CD14-positive monocyte (primary cell): ENCODE measurements around the gene ZNF473. TPM values are rescaled to one million over a fixed set of nuclear protein-coding genes. Genes with fewer than 3 reads are reported as not detected.

Experiments
- DNase-seq, 3 donors: peaks; one replicate each; pipeline ENCODE4 v3.0.0-alpha.2; 2011 to 2022
- H2AFZ ChIP-seq: 2 replicates; pipeline ENCODE4 v1.6.0; 2012; ENCODE audit warnings: mild to moderate bottlenecking, low read depth, low read length, inconsistent platforms; ENCODE audit not compliant: insufficient read depth, poor library complexity, severe bottlenecking
- H3K27ac ChIP-seq, 2 donors: 1 replicate in 1 of 2; 2 replicates in 1 of 2; pipeline ENCODE4 v1.5.1; 2012 to 2013; ENCODE audit warnings: low read length in 2 of 2, control low read depth in 1 of 2, inconsistent platforms in 1 of 2, low read depth in 1 of 2, mild to moderate bottlenecking in 1 of 2
- H3K27me3 ChIP-seq, 2 donors: one replicate each; pipeline versions ENCODE4 v1.6.0 to v1.6.1; 2011 to 2013; ENCODE audit warnings: low read length in 2 of 2; ENCODE audit not compliant: control insufficient read depth in 2 of 2, insufficient read depth in 2 of 2
- H3K36me3 ChIP-seq, 2 donors: replicated peaks in 1 of 2; 1 replicate in 1 of 2; 2 replicates in 1 of 2; pipeline versions ENCODE4 v1.5.1 to v1.6.1; 2012 to 2013; ENCODE audit warnings: low read length in 2 of 2, control low read depth in 1 of 2, inconsistent platforms in 1 of 2, mild to moderate bottlenecking in 1 of 2; ENCODE audit not compliant: insufficient read depth in 2 of 2, control insufficient read depth in 1 of 2
- H3K4me1 ChIP-seq, 2 donors: 1 replicate in 1 of 2; 2 replicates in 1 of 2; pipeline versions ENCODE4 v1.5.1 to v1.6.1; 2012 to 2013; ENCODE audit warnings: low read length in 2 of 2, control low read depth in 1 of 2, inconsistent platforms in 1 of 2, mild to moderate bottlenecking in 1 of 2, moderate library complexity in 1 of 2; ENCODE audit not compliant: insufficient read depth in 2 of 2, control insufficient read depth in 1 of 2
- H3K4me2 ChIP-seq: replicated peaks from 2 replicates; pipeline ENCODE3; 2012; ENCODE audit warnings: low read length, moderate library complexity, mild to moderate bottlenecking; ENCODE audit not compliant: poor library complexity, severe bottlenecking; ENCODE audit errors: extremely low read depth
- H3K4me3 ChIP-seq, 3 experiments: fragments of 200-600 bp in 1 of 3; sonication (generic) in 1 of 3; replicated peaks in 1 of 3; 1 replicate in 2 of 3; 2 replicates in 1 of 3; pipeline ENCODE4 v1.5.1; 2011 to 2013; ENCODE audit warnings: low read length in 3 of 3, mild to moderate bottlenecking in 3 of 3, control low read depth in 2 of 3, low read depth in 2 of 3, inconsistent platforms in 1 of 3, moderate library complexity in 1 of 3
- H3K79me2 ChIP-seq: 2 replicates; pipeline ENCODE4 v1.6.0; 2012; ENCODE audit warnings: mild to moderate bottlenecking, control low read depth, inconsistent platforms, low read length, moderate library complexity; ENCODE audit not compliant: insufficient read depth
- H3K9ac ChIP-seq: 2 replicates; pipeline ENCODE4 v1.6.0; 2017; ENCODE audit warnings: low read length, mild to moderate bottlenecking; ENCODE audit not compliant: insufficient read depth, poor library complexity, severe bottlenecking
- H3K9me3 ChIP-seq, 2 donors: replicated peaks in 1 of 2; 1 replicate in 1 of 2; 2 replicates in 1 of 2; pipeline versions ENCODE4 v1.5.1 to v1.6.1; 2012 to 2013; ENCODE audit warnings: low read length in 2 of 2, control low read depth in 1 of 2; ENCODE audit not compliant: control insufficient read depth in 1 of 2, insufficient read depth in 1 of 2
- H4K20me1 ChIP-seq: 2 replicates; pipeline ENCODE4 v1.6.0; 2012; ENCODE audit warnings: mild to moderate bottlenecking, low read length, control low read depth, moderate library complexity; ENCODE audit not compliant: insufficient read depth
- H3K27ac Mint-ChIP-seq, 7 donors: one replicate each; pipeline ENCODE4 v1.8.0; 2020; ENCODE audit warnings: mild to moderate bottlenecking in 7 of 7, mixed read lengths in 7 of 7, moderate library complexity in 6 of 7, inconsistent platforms in 2 of 7
- H3K27me3 Mint-ChIP-seq, 3 donors: one replicate each; pipeline ENCODE4 v1.8.0; 2021 to 2022; ENCODE audit warnings: low read depth in 3 of 3, mild to moderate bottlenecking in 3 of 3, mixed read lengths in 3 of 3, moderate library complexity in 3 of 3, inconsistent platforms in 1 of 3
- H3K36me3 Mint-ChIP-seq, 2 donors: one replicate each; pipeline ENCODE4 v1.8.0; 2020; ENCODE audit warnings: mixed read lengths in 2 of 2, inconsistent platforms in 1 of 2, mild to moderate bottlenecking in 1 of 2
- H3K4me1 Mint-ChIP-seq: one replicate; pipeline ENCODE4 v1.8.0; 2020; ENCODE audit warnings: mild to moderate bottlenecking, mixed read lengths
- H3K4me3 Mint-ChIP-seq, 2 donors: one replicate each; pipeline ENCODE4 v1.8.0; 2020; ENCODE audit warnings: mild to moderate bottlenecking in 2 of 2, mixed read lengths in 2 of 2, moderate library complexity in 1 of 2
- H3K9me3 Mint-ChIP-seq, 7 donors: one replicate each; pipeline ENCODE4 v1.8.0; 2020 to 2022; ENCODE audit warnings: mixed read lengths in 7 of 7, mild to moderate bottlenecking in 6 of 7, moderate library complexity in 6 of 7, inconsistent platforms in 2 of 7
- CTCF ChIP-seq: fragments of 200-600 bp; IDR thresholded peaks from one replicate; pipeline ENCODE4 v1.8.0; 2022; ENCODE audit warnings: antibody characterized with exemption, mild to moderate bottlenecking
- WGBS: methylation state at CpG from one replicate; pipeline ENCODE4 v1.1.5; 2013; ENCODE audit warnings: missing lambda C conversion rate; ENCODE audit not compliant: insufficient coverage; 5-methylcytosine and 5-hydroxymethylcytosine counted together
- intact Hi-C, 2 donors: fragments of 100-400 bp; cut with micrococcal nuclease; formaldehyde crosslinking; loops; one replicate each; pipeline versions ENCODE4 v1.15.0 to v1.15.1; 2023
- polyA plus RNA-seq, 3 donors: library from polyadenylated mRNA; depleted of rRNA in 1 of 3; unstranded in 2 of 3; stranded (reverse) in 1 of 3; fragments of 300-500 nt in 2 of 3; fragments of >200 nt in 1 of 3; fragmentation: Illumina TruSeq in 2 of 3; gene quantifications; 1 replicate in 2 of 3; 2 replicates in 1 of 3; pipeline ENCODE4 v1.2.3, GENCODE V29; 2012 to 2021

ZNF473 gene
- polyA plus RNA-seq, 3 donors, result 0.73 to 2.3 (median 1.6) TPM

GRCh38 chr19:49985871-49986270, 39.9 kb upstream of the ZNF473 start:
- H3K4me3 ChIP-seq, result no peak overlapping the region
- H3K36me3 Mint-ChIP-seq, result peaks cover 69 to 92% of the 10 kb centered on the region in 2 donors
- H3K9me3 ChIP-seq, result peaks cover 0 to 3% of the 10 kb centered on the region in 2 donors
- H3K27me3 ChIP-seq, result no peaks in the 10 kb centered on the region
- no peak overlapping the region for H3K9ac ChIP-seq
- no peak for TF ChIP-seq CTCF
- H3K4me1 ChIP-seq, result peaks cover 0 to 8% of the 10 kb centered on the region in 2 donors
- H3K4me1 Mint-ChIP-seq, result peaks cover 10% of the 10 kb centered on the region
- intact Hi-C loops, result no loop called here
- no peak overlapping the region for H2AFZ ChIP-seq
- no peak overlapping the region for H3K4me2 ChIP-seq
- H3K36me3 ChIP-seq, result peaks cover 43 to 81% of the 10 kb centered on the region in 2 donors
- peaks cover 0 to 4% (median 2%) of the 10 kb centered on the region in 3 donors for H3K27me3 Mint-ChIP-seq
- no peak overlapping the region for H3K4me3 Mint-ChIP-seq
- H3K27ac ChIP-seq, result no peak overlapping the region
- WGBS, result 23% methylated on average over 2 of the region's 3 CpGs
- peaks cover 0 to 5% (median 0%) of the 10 kb centered on the region in 7 donors for H3K9me3 Mint-ChIP-seq
- H3K27ac Mint-ChIP-seq, result no peak overlapping the region
- peaks cover 65% of the 10 kb centered on the region for H4K20me1 ChIP-seq
- DNase-seq, result no peak
- H3K79me2 ChIP-seq, result no peaks in the 10 kb centered on the region

GRCh38 chr19:49986354-49986753, 39.5 kb upstream of the ZNF473 start:
- H3K9me3 Mint-ChIP-seq, result peaks cover 0 to 5% (median 0%) of the 10 kb centered on the region in 7 donors
- Histone ChIP-seq H3K27ac (no peak overlapping the region), H3K79me2 (no peaks in the 10 kb centered on the region), H3K4me3 (no peak overlapping the region), H3K9me3 (peaks cover 0 to 3% of the 10 kb centered on the region in 2 donors), H3K9ac (no peak overlapping the region), H2AFZ (no peak overlapping the region), H4K20me1 (peaks cover 65% of the 10 kb centered on the region), H3K36me3 (peaks cover 47 to 81% of the 10 kb centered on the region in 2 donors), H3K4me1 (peaks cover 0 to 8% of the 10 kb centered on the region in 2 donors), H3K27me3 (no peaks in the 10 kb centered on the region), H3K4me2 (no peak overlapping the region)
- TF ChIP-seq CTCF, result no peak
- peaks cover 71 to 92% of the 10 kb centered on the region in 2 donors for H3K36me3 Mint-ChIP-seq
- peaks cover 0 to 4% (median 2%) of the 10 kb centered on the region in 3 donors for H3K27me3 Mint-ChIP-seq
- no peak overlapping the region for H3K4me3 Mint-ChIP-seq
- no peak overlapping the region for H3K27ac Mint-ChIP-seq
- DNase-seq, result no peak
- intact Hi-C loops, result no loop called here
- 100% methylated on average over 1 of the region's 10 CpGs for WGBS
- H3K4me1 Mint-ChIP-seq, result peaks cover 10% of the 10 kb centered on the region
